ENCODE measurements around the gene VRK3. TPM values are rescaled to one million over a fixed set of nuclear protein-coding genes. Genes with fewer than 3 reads are reported as not detected.

Gene VRK3
- total RNA-seq, 6 donors from 2014 or later: 28.6 to 82.8 (median 38.4) TPM

DNA sequence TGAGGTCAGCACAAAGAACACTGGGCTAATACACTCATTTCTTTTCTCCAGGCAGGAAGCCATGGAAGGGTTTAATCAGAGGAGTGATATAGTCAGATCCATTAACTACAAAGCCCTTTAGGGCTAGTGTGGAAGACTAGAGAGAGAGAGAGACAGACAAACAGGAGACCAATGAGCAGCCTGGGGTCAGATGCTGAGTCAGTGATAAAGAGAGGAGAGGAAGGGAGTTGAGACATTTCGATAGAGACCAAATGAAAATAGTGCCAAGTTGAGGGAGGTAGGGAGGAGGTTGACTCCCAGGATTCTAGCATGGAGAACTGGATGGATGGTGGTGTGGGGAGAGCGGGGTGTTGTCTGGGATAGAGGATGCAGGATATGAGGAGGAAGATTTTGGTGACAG is 18.8 kb upstream of the VRK3 start:
- DNase-seq: no peak
- ATAC-seq (ENCODE audit: low FRiP score in 2 of 2): no peak
- Histone ChIP-seq H3K4me3 (no peak overlapping the region), H3K27me3 (no peaks in the 10 kb centered on the region), H3K36me3 (peaks cover 45 to 93% (median 78%) of the 10 kb centered on the region in 4 donors), H3K27ac (no peak overlapping the region), H3K9me3 (peaks cover 25 to 43% (median 35%) of the 10 kb centered on the region in 4 donors), H3K4me1 (no peaks in the 10 kb centered on the region)
- 96 to 100% methylated on average over 2 of the region's 2 CpGs for WGBS, 2 donors
- no peak for TF ChIP-seq POLR2A (IDR thresholded peaks at IDR 0.05)
- TF ChIP-seq, protein P1, sequence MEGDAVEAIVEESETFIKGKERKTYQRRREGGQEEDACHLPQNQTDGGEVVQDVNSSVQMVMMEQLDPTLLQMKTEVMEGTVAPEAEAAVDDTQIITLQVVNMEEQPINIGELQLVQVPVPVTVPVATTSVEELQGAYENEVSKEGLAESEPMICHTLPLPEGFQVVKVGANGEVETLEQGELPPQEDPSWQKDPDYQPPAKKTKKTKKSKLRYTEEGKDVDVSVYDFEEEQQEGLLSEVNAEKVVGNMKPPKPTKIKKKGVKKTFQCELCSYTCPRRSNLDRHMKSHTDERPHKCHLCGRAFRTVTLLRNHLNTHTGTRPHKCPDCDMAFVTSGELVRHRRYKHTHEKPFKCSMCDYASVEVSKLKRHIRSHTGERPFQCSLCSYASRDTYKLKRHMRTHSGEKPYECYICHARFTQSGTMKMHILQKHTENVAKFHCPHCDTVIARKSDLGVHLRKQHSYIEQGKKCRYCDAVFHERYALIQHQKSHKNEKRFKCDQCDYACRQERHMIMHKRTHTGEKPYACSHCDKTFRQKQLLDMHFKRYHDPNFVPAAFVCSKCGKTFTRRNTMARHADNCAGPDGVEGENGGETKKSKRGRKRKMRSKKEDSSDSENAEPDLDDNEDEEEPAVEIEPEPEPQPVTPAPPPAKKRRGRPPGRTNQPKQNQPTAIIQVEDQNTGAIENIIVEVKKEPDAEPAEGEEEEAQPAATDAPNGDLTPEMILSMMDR (IDR thresholded peaks at IDR 0.05): no peak
- no peak for TF ChIP-seq EP300 (IDR thresholded peaks at IDR 0.05)
- no peak for TF ChIP-seq POLR2AphosphoS5 (IDR thresholded peaks at IDR 0.05)

DNA sequence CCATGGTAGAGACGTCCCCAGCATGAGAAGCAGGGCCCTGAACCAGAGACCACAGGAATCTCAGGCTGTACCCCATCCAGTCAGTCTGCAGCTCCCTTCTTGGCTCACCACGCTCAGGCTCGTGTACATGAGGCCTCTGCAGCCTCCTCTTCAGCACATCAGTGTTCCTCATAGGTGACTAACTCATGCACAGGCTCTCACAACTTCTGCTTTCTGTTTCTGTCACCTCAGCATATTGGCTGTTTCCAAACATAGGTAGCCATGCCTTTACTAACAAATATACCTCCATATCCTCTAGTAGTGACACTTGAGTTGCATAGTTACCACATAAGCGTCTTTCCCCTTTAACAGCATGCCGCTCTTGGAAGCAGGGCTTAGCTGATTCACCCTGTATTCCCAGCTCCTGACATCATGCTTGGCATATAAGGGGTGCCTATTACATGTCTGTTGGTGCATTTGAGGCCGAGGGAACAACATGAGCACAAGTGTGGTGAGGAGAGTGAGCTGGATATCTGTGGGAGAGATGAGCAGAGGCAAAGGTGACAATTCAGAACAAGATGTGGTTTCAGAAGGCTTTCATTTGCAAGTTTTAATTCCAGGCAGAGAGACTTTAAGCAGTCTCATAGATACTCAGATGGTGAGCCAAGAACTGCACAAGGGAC is 17.3 kb upstream of the VRK3 start:
- DNase-seq (no peak), ATAC-seq (ENCODE audit: low FRiP score in 2 of 2) (no peak)
- no peaks in the 10 kb centered on the region for H3K27me3 ChIP-seq
- H3K4me1 ChIP-seq: no peaks in the 10 kb centered on the region
- no peak overlapping the region for H3K4me3 ChIP-seq
- WGBS, 2 donors: 91 to 99% methylated on average over 6 of the region's 6 CpGs
- H3K36me3 ChIP-seq: peaks cover 45 to 100% (median 84%) of the 10 kb centered on the region in 4 donors
- TF ChIP-seq POLR2AphosphoS5 (IDR thresholded peaks at IDR 0.05) (no peak), EP300 (IDR thresholded peaks at IDR 0.05) (no peak), POLR2A (IDR thresholded peaks at IDR 0.05) (no peak)
- TF ChIP-seq, protein P1 (IDR thresholded peaks at IDR 0.05): no peak
- H3K9me3 ChIP-seq: peaks cover 25 to 38% (median 32%) of the 10 kb centered on the region in 4 donors
- H3K27ac ChIP-seq: no peak overlapping the region

DNA sequence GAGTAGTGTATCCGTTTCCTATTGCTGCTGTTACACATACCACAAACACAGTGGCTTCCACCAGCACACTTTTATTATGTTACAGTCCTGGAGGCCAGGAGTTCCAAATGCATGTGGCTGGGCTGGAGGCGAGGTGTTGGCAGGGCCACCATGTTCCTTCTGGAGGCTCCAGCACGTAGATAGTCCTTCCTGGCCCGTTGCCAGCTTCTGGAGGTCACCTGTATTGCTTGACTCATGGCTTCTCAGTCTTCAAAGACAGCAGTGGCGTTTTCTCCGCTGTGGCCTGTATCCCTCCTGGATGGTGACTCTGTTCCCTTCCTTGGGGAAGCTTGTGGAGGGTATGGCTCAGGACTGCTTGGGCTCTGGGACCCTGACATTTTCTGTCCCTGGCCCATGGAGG is 15.8 kb upstream of the VRK3 start:
- peaks cover 44 to 100% (median 78%) of the 10 kb centered on the region in 4 donors for H3K36me3 ChIP-seq
- no peak for DNase-seq

DNA sequence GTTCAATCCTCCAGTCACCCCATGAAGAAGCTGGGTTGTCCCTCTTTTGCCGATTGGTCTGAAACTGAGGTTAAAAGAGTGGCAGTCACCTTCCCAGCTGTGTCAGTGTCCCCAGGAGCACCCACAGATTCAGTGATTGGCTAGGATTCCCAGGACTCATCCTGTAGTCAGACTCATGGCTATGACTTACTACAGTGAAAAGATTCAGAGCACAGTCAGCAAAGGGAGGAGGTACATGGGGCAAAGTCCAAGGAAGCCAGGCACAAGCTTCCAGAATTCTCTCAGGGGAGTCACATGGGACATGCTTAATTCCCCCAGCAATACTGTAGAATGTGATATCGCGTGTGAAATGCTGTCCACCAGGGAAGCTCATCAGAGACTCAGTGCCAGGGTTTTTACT is 14.8 kb upstream of the VRK3 start:
- DNase-seq (no peak), ATAC-seq (ENCODE audit: low FRiP score in 2 of 2) (no peak)
- Histone ChIP-seq H3K9me3 (peaks cover 9 to 14% (median 13%) of the 10 kb centered on the region in 4 donors), H3K27me3 (no peaks in the 10 kb centered on the region), H3K27ac (no peak overlapping the region), H3K4me3 (no peak overlapping the region), H3K36me3 (peaks cover 34 to 95% (median 70%) of the 10 kb centered on the region in 4 donors), H3K4me1 (no peaks in the 10 kb centered on the region)
- TF ChIP-seq POLR2AphosphoS5 (IDR thresholded peaks at IDR 0.05) (no peak), EP300 (IDR thresholded peaks at IDR 0.05) (no peak), POLR2A (IDR thresholded peaks at IDR 0.05) (no peak)
- TF ChIP-seq, protein P1 (IDR thresholded peaks at IDR 0.05): no peak
- WGBS, 2 donors: 90 to 91% methylated on average over 3 of the region's 3 CpGs

More for the DNA sequence above, 15.8 kb upstream of the VRK3 start:
- Histone ChIP-seq H3K4me3 (no peak overlapping the region), H3K27ac (no peak overlapping the region), H3K27me3 (no peaks in the 10 kb centered on the region), H3K4me1 (no peaks in the 10 kb centered on the region), H3K9me3 (peaks cover 19 to 24% (median 23%) of the 10 kb centered on the region in 4 donors)
- no peak for TF ChIP-seq POLR2A (IDR thresholded peaks at IDR 0.05)
- TF ChIP-seq POLR2AphosphoS5 (IDR thresholded peaks at IDR 0.05): no peak
- no peak for TF ChIP-seq EP300 (IDR thresholded peaks at IDR 0.05)
- TF ChIP-seq, protein P1 (IDR thresholded peaks at IDR 0.05): no peak
- WGBS, 2 donors: 87 to 95% methylated on average over 4 to 6 of the region's 6 CpGs
- no peak for ATAC-seq (ENCODE audit: low FRiP score in 2 of 2)

DNA sequence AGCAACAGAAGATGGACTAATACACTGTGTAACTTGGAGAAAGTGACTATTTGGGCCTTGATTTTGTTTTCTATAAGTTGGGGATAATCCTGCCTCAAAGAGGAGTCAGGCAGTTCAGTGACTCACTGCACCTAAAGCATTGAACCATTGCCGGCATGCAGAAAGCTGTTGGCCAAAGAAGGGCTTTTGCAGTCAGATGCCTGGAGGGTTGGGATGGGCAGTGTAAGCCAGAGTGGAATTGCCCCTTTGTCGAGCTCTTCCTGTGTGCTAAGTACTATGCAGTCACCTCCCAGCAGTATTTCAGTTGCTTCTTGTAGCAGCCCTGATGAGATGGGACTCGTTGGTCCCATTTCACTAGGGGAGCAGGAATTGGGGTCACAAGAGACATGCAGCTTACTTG is 11.7 kb upstream of the VRK3 start:
- Histone ChIP-seq H3K4me3 (no peak overlapping the region), H3K4me1 (no peaks in the 10 kb centered on the region), H3K9me3 (no peaks in the 10 kb centered on the region), H3K27ac (no peak overlapping the region), H3K27me3 (no peaks in the 10 kb centered on the region), H3K36me3 (peaks cover 15 to 95% (median 57%) of the 10 kb centered on the region in 4 donors)
- DNase-seq (no peak), ATAC-seq (ENCODE audit: low FRiP score in 2 of 2) (no peak)
- WGBS, 2 donors: 88 to 100% methylated on average over 3 of the region's 3 CpGs
- no peak for TF ChIP-seq POLR2A (IDR thresholded peaks at IDR 0.05)
- no peak for TF ChIP-seq POLR2AphosphoS5 (IDR thresholded peaks at IDR 0.05)
- TF ChIP-seq, protein P1 (IDR thresholded peaks at IDR 0.05): no peak
- TF ChIP-seq EP300 (IDR thresholded peaks at IDR 0.05): no peak

All from upper lobe of left lung (tissue), 6 donors.